IMR-90 (cell line): ENCODE results near the gene C5AR2. TPM values are rescaled to one million over a fixed set of nuclear protein-coding genes. Genes with fewer than 3 reads are reported as not detected.

ENCODE experiments used
- ATAC-seq: fragments of 200-7000 bp; cut with Tn5 transposase; 2 replicates; pipeline ENCODE4 v1.9.1; 2020; ENCODE audit warnings: low read depth, mild to moderate bottlenecking, moderate library complexity
- BruUV-seq: library from RNA; stranded (reverse); fragments of 400-500 nt; replicated peaks from 2 replicates; lab custom pipeline; 2021; lab: Mats Ljungman, UMichigan
- CTCF ChIA-PET: fragments of 300-600 bp; formaldehyde crosslinking; extraction: SDS; loops from one replicate; lab custom pipeline; 2021; ENCODE audit warnings: antibody characterized with exemption; lab: Yijun Ruan, JAX
- POLR2A ChIA-PET: fragments of 300-600 bp; sonication (Branson Sonifier 250); formaldehyde crosslinking; loops from one replicate; lab custom pipeline; 2022; ENCODE audit warnings: antibody characterized with exemption; ENCODE audit not compliant: unreplicated experiment; lab: Charles Lee
- DNase-seq: peaks from one replicate; pipeline ENCODE4 v3.0.0; 2013
- H2AFZ ChIP-seq: replicated peaks from 2 replicates; pipeline ENCODE3; 2013; ENCODE audit warnings: low read length, mild to moderate bottlenecking; ENCODE audit not compliant: poor library complexity
- H2AK5ac ChIP-seq: 2 replicates; pipeline ENCODE4 v1.6.1; 2013; ENCODE audit warnings: low read depth, low read length, inconsistent platforms
- H2AK9ac ChIP-seq: replicated peaks from 2 replicates; pipeline ENCODE3; 2013; ENCODE audit warnings: mild to moderate bottlenecking, low read depth, low read length, moderate library complexity; ENCODE audit not compliant: poor library complexity
- H2BK120ac ChIP-seq: 2 replicates; pipeline ENCODE4 v1.6.1; 2013; ENCODE audit warnings: low read depth, low read length, inconsistent platforms
- H2BK15ac ChIP-seq: 3 replicates; pipeline ENCODE4 v1.6.1; 2013; ENCODE audit warnings: low read depth, low read length, inconsistent platforms
- H2BK20ac ChIP-seq: 2 replicates; pipeline ENCODE4 v1.6.1; 2013; ENCODE audit warnings: low read depth, mild to moderate bottlenecking, inconsistent platforms, low read length, moderate library complexity
- H2BK5ac ChIP-seq: 2 replicates; pipeline ENCODE4 v1.6.1; 2013; ENCODE audit warnings: mild to moderate bottlenecking, low read depth, low read length, inconsistent platforms; ENCODE audit not compliant: poor library complexity, severe bottlenecking
- H3K14ac ChIP-seq: replicated peaks from 2 replicates; pipeline ENCODE4 v1.6.1; 2013; ENCODE audit warnings: low read depth, low read length, inconsistent platforms
- H3K18ac ChIP-seq: 2 replicates; pipeline ENCODE4 v1.6.1; 2013; ENCODE audit warnings: low read depth, low read length, control low read depth
- H3K23ac ChIP-seq: 2 replicates; pipeline ENCODE4 v1.6.1; 2013; ENCODE audit warnings: low read depth, low read length, inconsistent platforms
- H3K27ac ChIP-seq: 2 replicates; pipeline ENCODE4 v1.5.1; 2013; ENCODE audit warnings: mild to moderate bottlenecking, control low read depth, low read length; ENCODE audit not compliant: insufficient read depth
- H3K27me3 ChIP-seq: 2 replicates; pipeline ENCODE4 v1.6.1; 2013; ENCODE audit warnings: low read length; ENCODE audit not compliant: control insufficient read depth, insufficient read depth
- H3K36me3 ChIP-seq: 2 replicates; pipeline ENCODE4 v1.6.1; 2013; ENCODE audit warnings: low read length, mixed read lengths; ENCODE audit not compliant: control insufficient read depth, insufficient read depth
- H3K4ac ChIP-seq: 2 replicates; pipeline ENCODE4 v1.6.1; 2013; ENCODE audit warnings: low read depth, low read length, inconsistent platforms
- H3K4me1 ChIP-seq: 2 replicates; pipeline ENCODE4 v1.6.1; 2013; ENCODE audit warnings: low read length, mixed read lengths; ENCODE audit not compliant: control insufficient read depth, insufficient read depth
- H3K4me2 ChIP-seq: 2 replicates; pipeline ENCODE4 v1.6.1; 2013; ENCODE audit warnings: low read depth, mild to moderate bottlenecking, control low read depth, low read length, moderate library complexity
- H3K4me3 ChIP-seq: 2 replicates; pipeline ENCODE4 v1.5.1; 2013; ENCODE audit warnings: low read depth, mild to moderate bottlenecking, control low read depth, low read length, moderate library complexity; ENCODE audit not compliant: insufficient read depth
- H3K56ac ChIP-seq: 2 replicates; pipeline ENCODE4 v1.6.1; 2013; ENCODE audit warnings: low read length, inconsistent platforms; ENCODE audit not compliant: insufficient read depth; ENCODE audit errors: extremely low read depth
- H3K79me1 ChIP-seq, 2 experiments: 2 replicates each; pipeline ENCODE4 v1.6.1; 2013; ENCODE audit warnings: low read length in 2 of 2, inconsistent platforms in 1 of 2, low read depth in 1 of 2
- H3K9ac ChIP-seq: 2 replicates; pipeline ENCODE4 v1.6.1; 2013; ENCODE audit warnings: low read depth, low read length, control low read depth
- H3K9me1 ChIP-seq: 2 replicates; pipeline ENCODE4 v1.6.1; 2013; ENCODE audit warnings: low read length, inconsistent platforms; ENCODE audit not compliant: insufficient read depth
- H3K9me3 ChIP-seq: 2 replicates; pipeline ENCODE4 v1.6.1; 2013; ENCODE audit warnings: low read length; ENCODE audit not compliant: control insufficient read depth, insufficient read depth
- H4K20me1 ChIP-seq: 2 replicates; pipeline ENCODE4 v1.6.1; 2013; ENCODE audit warnings: low read length, inconsistent platforms; ENCODE audit not compliant: insufficient read depth
- H4K5ac ChIP-seq: 2 replicates; pipeline ENCODE4 v1.6.1; 2013; ENCODE audit warnings: mild to moderate bottlenecking, low read depth, low read length, control low read depth
- H4K8ac ChIP-seq, 2 experiments: 2 replicates each; pipeline ENCODE4 v1.6.1; 2013; ENCODE audit warnings: low read depth in 2 of 2, low read length in 2 of 2, control low read depth in 1 of 2, inconsistent platforms in 1 of 2
- H4K91ac ChIP-seq: 2 replicates; pipeline ENCODE4 v1.6.1; 2013; ENCODE audit warnings: low read depth, low read length, inconsistent platforms; ENCODE audit not compliant: insufficient read depth
- BHLHE40 ChIP-seq: fragments of 150-350 bp; IDR thresholded peaks from 2 replicates; pipeline ENCODE4 v1.6.1; 2016; ENCODE audit warnings: mild to moderate bottlenecking, low read depth, low read length
- CEBPB ChIP-seq: IDR thresholded peaks from 2 replicates; pipeline ENCODE4 v1.6.1; 2012; ENCODE audit warnings: low read depth, low read length, improper control_type of control experiment
- FOS ChIP-seq: fragments of 150-350 bp; IDR thresholded peaks from 2 replicates; pipeline ENCODE4 v1.6.1; 2016; ENCODE audit warnings: low read depth, low read length
- MAZ ChIP-seq: IDR thresholded peaks from 2 replicates; pipeline ENCODE4 v1.6.1; 2012; ENCODE audit warnings: low read depth, mild to moderate bottlenecking, low read length, improper control_type of control experiment, moderate library complexity, borderline replicate concordance
- RAD21 ChIP-seq: IDR thresholded peaks from 2 replicates; pipeline ENCODE4 v1.6.1; 2012; ENCODE audit warnings: low read length, improper control_type of control experiment
- RCOR1 ChIP-seq: IDR thresholded peaks from 2 replicates; pipeline ENCODE4 v1.6.1; 2012; ENCODE audit warnings: mild to moderate bottlenecking, low read length, improper control_type of control experiment; ENCODE audit not compliant: insufficient replicate concordance
- WGBS, 2 experiments: methylation state at CpG; one replicate each; pipeline versions ENCODE4 v1.1.5 to v1.1.7; 2013; ENCODE audit warnings: missing lambda C conversion rate in 2 of 2; ENCODE audit not compliant: insufficient read length in 1 of 2; ENCODE audit errors: extremely low coverage in 2 of 2; 5-methylcytosine and 5-hydroxymethylcytosine counted together
- dilution Hi-C: fragments of 300-500 bp; cut with HindIII; formaldehyde crosslinking; loops from one replicate; pipeline ENCODE4 v1.14.3; 2018; ENCODE audit warnings: low sequenced_read_pairs; ENCODE audit not compliant: unreplicated experiment
- in situ Hi-C: fragments of 300-500 bp; cut with MboI; formaldehyde crosslinking; loops from 3 replicates; pipeline ENCODE4 v1.14.3; 2019; ENCODE audit warnings: low sequenced_read_pairs, inconsistent platforms, mixed read lengths
- intact Hi-C: fragments of 100-400 bp; cut with micrococcal nuclease; formaldehyde crosslinking; loops from 2 replicates; pipeline ENCODE4 v1.10.0; 2022
- polyA plus RNA-seq, 3 experiments: library from polyadenylated mRNA; depleted of rRNA; stranded (reverse); fragments of >200 nt; gene quantifications; 2 replicates each; pipeline ENCODE4 v1.2.3, GENCODE V29; 2012; ENCODE audit warnings: low replicate concordance in 1 of 3
- total RNA-seq: library from RNA; depleted of rRNA; stranded (reverse); fragments of >200 nt; gene quantifications from 2 replicates; pipeline ENCODE4 v1.2.3, GENCODE V29; 2012
- TF ChIP-seq, protein P1 (sequence below): conservative IDR thresholded peaks from 2 replicates; pipeline ENCODE4 v1.5.1; 2012; ENCODE audit warnings: mild to moderate bottlenecking, low read depth, low read length, improper control_type of control experiment

C5AR2 gene
- total and polyA plus RNA-seq, 2 of the 4 experiments (the other 2 are of a cell fraction): not detected

DNA sequence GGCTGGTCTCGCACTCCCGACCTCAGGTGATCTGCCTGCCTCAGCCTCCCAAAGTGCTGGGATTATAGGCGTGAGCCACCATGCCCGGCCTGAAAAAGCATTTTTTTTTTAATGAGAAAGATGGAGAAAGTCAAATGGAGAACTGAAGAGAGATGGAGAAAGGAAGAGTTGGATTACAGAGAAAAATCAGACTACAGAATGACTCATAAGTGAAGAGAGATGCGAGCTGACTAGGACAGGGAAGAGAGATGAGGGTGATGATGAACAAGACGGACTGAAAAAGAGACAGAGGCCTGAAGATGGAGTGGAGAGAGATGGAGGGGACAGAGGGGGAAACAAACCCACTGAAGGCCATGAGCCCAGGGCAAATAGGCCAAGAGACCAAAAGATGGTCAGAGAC, 18.7 kb downstream of the C5AR2 start:
- no peak overlapping the region for H3K4me2 ChIP-seq
- no peak overlapping the region for H3K4ac ChIP-seq
- in situ Hi-C loops (no loop called here), intact Hi-C loops (no loop called here), dilution Hi-C loops (no loop called here)
- no peak overlapping the region for H3K27ac ChIP-seq
- no peak overlapping the region for H3K4me3 ChIP-seq
- H2AK5ac ChIP-seq: 0 out of 2 replicates have a peak overlapping the region, but pooled peaks have one; percentile 4
- H2BK15ac ChIP-seq: no peak overlapping the region
- no peak overlapping the region for H2BK20ac ChIP-seq
- H3K23ac ChIP-seq: no peak overlapping the region
- TF ChIP-seq RCOR1 (no peak), MAZ (no peak), RAD21 (no peak), CEBPB (no peak), FOS (no peak), BHLHE40 (no peak)
- TF ChIP-seq, protein P1, sequence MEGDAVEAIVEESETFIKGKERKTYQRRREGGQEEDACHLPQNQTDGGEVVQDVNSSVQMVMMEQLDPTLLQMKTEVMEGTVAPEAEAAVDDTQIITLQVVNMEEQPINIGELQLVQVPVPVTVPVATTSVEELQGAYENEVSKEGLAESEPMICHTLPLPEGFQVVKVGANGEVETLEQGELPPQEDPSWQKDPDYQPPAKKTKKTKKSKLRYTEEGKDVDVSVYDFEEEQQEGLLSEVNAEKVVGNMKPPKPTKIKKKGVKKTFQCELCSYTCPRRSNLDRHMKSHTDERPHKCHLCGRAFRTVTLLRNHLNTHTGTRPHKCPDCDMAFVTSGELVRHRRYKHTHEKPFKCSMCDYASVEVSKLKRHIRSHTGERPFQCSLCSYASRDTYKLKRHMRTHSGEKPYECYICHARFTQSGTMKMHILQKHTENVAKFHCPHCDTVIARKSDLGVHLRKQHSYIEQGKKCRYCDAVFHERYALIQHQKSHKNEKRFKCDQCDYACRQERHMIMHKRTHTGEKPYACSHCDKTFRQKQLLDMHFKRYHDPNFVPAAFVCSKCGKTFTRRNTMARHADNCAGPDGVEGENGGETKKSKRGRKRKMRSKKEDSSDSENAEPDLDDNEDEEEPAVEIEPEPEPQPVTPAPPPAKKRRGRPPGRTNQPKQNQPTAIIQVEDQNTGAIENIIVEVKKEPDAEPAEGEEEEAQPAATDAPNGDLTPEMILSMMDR: no peak
- H3K9ac ChIP-seq: no peak overlapping the region
- BruUV-seq: no TSS peak
- H4K5ac ChIP-seq: no peak overlapping the region
- ChIA-PET CTCF (no interaction called here), POLR2A (no interaction called here)
- no peak overlapping the region for H3K56ac ChIP-seq
- 88% methylated on average over 6 of the region's 6 CpGs; no CpG with 5 or more reads in 1 of the 2 experiments for WGBS, 2 experiments
- no peak overlapping the region for H4K91ac ChIP-seq
- H3K4me1 ChIP-seq: no peaks in the 10 kb centered on the region; the same call in 1 of the 2 replicates
- H3K18ac ChIP-seq: no peak overlapping the region
- H2AK9ac ChIP-seq: peak overlapping the region; percentile 11
- H3K9me3 ChIP-seq: no peaks in the 10 kb centered on the region
- H3K27me3 ChIP-seq: no peaks in the 10 kb centered on the region
- no peak overlapping the region for H2AFZ ChIP-seq
- peaks cover 27% of the 10 kb centered on the region for H3K36me3 ChIP-seq
- ATAC-seq (no peak), DNase-seq (no peak)
- no peak overlapping the region for H4K8ac ChIP-seq
- peaks cover 41 to 49% of the 10 kb centered on the region in 2 experiments for H3K79me1 ChIP-seq
- no peak overlapping the region for H2BK120ac ChIP-seq
- no peaks in the 10 kb centered on the region; the same call in 1 of the 2 replicates for H4K20me1 ChIP-seq
- H3K9me1 ChIP-seq: peaks cover 3% of the 10 kb centered on the region; the same call in 1 of the 2 replicates
- H3K14ac ChIP-seq: no peak overlapping the region
- no peak overlapping the region for H2BK5ac ChIP-seq
